Stimulated activated CD8-positive, alpha-beta memory T cell treated with anti-CD3 and anti-CD28 coated beads, Interleukin-7, amount 100 ng/mL, for 24 hours (primary cell): ENCODE data around the gene IL16.
"Not testable (repeated sequence)": the region's sequence is repeated elsewhere in the genome, so short reads cannot be mapped to it uniquely, and the experiment has no call there.

ENCODE experiments used
- DNase-seq: peaks from one replicate; pipeline ENCODE4 v3.0.0-alpha.2; 2020; ENCODE audit warnings: low read depth

The IL16 gene

DNA sequence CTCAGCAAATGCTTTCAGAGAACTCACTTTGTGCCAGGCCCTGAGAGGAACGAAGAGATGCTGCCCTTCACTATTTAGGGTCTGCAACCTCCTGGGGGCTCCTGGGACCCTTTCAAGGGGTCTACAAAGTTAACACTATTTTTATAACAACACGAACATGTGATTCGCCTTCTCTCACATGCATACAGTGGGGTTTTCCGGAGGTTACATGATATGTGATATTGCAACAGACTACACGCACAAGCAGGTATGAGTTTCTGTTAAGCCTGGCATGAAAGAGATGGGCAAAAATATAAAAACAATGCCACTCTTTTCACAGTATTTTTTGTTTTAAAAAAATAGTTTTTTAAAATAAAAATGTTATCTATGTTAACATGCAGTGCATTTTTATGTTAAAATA, 117.0 kb downstream of the IL16 start:
- DNase-seq = no peak

DNA sequence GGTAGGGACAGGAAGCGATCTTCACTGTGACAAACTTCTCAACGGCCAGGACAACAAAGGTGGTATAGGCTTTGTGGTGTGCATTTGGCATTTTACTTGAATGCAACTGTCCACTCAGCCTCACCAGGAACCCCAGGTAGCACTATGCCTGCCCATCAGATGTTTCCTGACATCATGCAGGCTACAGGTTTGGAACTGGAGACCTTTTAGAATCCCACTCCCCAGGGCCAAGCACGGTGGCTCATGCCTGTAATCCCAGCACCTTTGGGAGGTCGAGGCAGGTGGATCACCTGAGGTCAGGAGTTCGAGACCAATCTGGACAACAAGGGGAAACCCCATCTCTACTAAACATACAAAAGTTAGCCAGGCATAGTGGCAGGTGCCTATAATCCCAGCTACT, 117.7 kb downstream of the IL16 start:
- no peak for DNase-seq

DNA sequence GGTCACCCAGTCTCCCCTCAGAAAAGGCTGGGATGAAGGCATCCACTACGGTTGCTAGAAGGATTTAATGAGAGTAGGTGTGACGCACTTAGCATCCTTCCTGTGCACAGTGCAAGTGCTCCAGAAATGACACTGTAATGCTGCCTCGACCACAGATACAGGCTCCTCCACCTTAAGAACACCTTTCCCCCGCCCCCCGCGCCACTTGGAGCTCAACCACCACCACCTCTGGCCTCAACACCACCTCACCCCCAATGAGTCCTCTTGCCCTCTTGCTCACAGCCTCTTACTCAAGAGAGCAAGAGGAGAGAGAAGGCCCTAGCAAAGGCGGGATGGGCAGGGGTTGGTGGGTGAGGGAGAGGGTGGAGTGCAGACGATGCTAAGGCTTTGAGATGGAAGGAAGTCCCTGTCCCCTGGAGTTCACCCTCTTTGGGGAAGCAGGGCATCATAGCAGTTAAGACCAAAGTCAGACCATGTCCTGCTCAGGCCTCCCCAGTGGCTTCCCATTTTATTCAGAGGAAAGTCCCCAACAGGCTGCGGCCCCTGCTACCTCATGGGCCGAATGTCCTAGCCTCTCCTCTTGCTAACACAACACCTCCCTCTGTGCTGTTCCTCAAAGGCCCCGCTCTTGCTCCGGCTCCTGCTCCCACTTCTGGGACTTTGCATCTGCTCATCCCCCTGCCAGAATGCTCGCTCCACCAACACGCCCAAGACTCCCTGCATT, 118.9 kb downstream of the IL16 start:
- DNase-seq = no peak

DNA sequence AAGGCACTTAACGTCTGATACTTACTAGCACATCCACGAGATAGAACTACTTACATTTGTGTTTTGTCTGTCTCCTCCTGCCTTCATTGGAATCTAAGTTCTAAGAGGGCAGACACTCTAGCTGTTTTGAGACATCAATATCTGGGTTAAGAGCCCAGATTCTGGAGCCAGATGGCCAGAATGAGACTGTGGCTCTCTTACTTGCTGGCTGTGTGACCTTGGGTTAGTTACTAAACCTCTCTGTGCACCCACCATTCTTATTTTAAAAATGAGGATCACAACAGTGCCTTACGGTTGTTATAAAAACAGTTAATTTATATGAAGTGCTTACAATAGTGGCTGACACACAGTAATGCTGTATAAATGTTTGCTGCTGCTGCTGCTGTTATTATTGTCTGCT, 119.6 kb downstream of the IL16 start:
- no peak for DNase-seq

DNA sequence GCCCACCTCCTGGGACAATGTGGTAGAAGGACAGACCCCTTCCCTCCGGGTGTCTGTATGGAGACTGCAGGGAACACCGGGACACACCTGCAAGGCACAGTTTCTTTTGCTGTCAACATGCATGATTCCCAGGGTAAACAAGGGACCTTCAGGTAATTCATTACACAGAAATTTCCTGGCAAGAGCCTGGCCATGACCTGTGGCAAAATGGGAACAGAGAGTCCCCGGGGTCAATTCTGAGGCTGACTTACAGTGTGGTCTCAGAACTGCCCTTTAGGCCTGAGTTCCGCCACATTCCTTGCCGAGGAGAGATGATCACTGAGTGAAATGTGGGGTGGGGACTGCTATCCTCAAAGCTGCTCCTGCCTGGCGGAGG, 121.0 kb downstream of the IL16 start:
- no peak for DNase-seq

DNA sequence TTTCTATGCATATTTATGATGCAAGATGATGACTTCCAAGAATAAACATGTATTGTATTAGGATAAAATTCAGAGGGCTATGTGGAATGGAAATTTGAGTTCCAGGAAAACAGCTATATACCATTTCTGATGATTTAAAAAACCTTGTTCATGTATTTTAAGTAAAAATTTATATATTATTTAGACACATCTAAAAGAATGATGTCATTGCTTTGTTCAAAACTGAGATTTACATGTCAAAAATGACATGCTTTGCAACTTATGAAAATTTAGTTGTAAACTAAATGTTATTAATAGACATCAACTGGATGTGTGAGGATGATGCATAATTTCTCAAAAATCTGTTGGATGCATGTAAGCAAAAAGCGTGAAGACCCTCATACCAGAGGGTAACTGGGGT, 125.0 kb downstream of the IL16 start:
- DNase-seq = no peak

DNA sequence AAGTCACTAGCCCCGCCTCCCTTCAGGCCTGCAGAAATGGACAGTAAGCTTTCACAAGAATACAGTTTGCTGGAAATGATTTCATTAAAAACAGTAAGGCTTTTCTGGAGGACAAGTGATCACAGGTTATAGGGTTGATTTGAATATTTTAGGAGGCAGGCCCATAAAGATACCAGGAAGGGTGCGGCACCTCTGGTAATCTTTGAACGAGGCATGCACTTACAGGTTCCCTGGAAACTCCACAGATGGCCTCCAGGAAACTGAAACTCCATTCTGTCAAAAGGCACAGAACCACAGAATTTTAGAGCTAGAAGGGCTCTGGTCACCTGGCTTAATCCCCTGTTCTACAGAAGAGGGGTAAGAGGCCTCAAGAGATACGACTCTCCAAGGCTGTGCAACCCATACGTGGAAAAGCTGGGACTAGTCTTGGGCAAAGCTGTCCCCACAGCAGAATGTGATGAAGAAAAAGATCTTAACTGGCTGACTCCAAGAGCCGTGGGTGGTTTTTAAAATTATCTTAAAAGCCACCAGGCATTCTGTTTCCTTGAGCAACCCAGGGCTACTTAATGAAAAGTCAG, 126.1 kb downstream of the IL16 start:
- DNase-seq = no peak

DNA sequence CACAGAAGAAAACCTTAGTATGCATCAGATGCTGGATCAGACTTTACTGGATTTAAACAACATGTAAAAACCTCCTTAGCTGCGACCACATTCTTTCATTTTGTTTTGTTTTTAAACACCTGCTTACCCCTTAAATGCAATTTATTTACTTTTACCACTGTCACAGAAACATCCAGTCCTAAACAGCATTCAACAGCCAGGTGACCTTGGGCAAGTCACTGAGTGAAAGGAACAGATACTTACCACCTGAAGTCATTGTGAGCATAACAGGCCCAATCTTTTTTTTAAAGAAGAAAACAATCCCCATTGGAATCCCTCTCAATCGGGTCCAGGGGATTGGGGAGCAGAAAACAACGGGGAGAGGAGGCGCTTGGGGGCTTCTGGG, 126.9 kb downstream of the IL16 start:
- DNase-seq = no peak

DNA sequence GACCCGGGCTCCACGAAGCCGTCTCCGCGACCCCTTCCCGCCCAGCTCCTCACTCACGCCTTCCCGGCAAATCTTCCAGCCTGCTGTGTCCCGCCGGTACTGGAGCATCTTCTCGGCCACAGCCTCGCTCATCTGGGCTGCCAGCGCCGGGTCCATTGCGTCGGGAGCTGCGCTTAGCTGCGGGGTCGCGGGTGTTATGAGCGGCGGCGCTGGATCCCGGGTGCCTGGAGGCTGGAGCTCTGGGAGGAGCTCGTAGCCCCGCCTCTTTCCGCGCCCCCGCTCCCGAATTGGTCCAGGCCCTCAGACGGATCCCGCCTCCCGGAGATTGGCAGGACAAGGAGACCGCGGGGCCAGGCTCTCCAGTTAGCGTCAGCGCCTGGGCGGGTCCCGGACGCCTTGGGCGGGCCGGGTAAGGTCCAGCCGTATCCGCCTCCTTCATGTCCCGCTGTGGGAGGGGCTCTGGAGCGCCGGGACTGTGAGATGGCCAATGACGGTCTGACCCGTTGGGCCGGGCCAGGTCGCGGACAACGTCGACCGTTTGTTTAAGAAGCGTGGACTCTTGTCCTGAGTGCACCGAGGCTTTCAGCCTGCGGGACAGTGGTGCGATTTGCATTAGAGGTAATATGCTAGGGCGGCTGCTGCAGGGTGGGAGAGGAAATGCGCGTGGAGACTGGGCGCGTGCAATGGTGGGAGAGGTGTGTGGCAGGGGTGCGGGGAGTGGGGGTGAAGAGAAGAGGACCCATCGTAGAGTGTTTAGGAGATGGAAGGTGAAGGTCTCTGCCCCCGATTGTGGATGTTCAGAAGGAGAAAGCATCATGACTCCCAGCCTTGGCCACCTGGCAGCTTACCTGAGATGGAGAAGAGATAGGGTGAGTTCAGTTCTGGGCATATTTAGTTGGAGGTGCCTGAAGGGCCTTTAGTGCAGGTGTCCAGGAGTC, 127.5 kb downstream of the IL16 start, which contains the start of gene STARD5:
Gene STARD5 (minus strand): TSS at position 198 of the 938 bp plus-strand sequence. CDS start 42 bp downstream, at position 156.
- peak; percentile 95 for DNase-seq

DNA sequence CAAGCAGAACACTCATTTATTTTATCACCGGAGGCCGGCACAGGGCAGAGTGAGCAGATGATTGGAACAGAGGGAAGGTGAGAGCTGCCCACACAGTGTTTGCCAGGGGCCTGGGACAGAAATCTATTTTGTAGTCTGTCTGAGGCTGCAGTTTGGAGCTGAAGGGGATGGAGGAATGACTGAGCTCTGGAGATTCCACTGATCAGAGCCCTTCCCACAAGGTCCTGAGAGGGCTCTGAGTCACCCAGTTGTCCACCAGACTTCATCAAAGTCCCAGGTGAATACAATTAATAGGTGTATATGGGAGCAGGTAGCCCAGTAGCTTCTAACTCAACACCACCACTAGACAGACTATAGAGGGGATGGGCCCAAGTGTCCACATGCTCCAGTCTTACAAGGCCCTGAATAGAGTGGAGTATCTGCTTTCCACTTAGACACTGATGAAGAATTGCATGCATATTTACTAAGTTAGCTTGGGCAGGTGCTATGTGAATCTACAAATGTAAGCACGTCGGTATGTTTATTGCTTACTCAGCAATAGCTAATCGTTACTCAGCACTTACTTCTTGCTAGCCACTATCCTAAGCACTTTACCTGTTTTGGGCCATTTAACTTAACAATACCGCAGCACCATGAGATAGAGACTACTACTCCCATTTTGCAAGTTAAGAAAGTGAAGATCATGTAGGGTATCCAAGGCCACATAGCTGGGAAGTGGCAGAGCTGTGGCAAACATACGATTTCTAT, 130.0 kb downstream of the IL16 start:
- no peak for DNase-seq

DNA sequence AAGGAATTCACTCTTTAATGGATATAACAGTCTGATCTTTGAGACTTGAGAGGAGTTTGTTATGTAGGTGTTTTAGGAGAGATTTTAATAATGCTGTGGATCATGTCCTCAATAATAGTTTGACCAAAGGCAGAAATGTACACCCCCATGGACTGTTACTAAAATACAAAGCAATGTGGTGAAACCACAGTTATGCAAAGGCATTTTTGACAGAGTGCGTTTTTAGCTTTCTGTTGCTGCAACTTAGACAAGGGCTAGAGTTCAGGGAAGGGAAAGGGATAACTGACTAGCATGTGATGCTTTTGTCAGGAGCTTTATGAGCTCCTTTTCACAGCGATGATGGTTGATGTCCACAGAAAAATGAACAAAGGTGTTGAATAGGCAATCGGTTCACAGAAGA, 130.8 kb downstream of the IL16 start:
- DNase-seq = no peak

DNA sequence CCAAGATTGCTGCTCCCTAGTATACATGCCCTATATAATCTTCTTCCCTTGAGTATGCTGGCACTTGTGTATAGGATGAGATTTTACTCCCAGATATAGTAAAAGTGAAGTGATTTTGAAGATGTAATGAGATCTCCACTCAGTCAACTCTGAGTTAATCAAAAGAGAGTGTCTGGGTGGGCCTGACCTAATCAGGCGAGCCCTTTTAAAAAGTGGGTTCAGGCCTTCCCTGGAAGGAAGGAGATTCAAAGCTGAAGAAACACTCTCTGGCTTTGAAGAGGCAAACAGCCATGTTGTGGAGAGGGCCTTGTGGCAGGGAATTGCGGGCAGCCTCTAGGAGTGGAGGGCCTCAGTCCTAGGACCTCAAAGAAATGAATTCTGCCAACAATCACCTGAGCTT, 132.8 kb downstream of the IL16 start:
- DNase-seq = no peak

DNA sequence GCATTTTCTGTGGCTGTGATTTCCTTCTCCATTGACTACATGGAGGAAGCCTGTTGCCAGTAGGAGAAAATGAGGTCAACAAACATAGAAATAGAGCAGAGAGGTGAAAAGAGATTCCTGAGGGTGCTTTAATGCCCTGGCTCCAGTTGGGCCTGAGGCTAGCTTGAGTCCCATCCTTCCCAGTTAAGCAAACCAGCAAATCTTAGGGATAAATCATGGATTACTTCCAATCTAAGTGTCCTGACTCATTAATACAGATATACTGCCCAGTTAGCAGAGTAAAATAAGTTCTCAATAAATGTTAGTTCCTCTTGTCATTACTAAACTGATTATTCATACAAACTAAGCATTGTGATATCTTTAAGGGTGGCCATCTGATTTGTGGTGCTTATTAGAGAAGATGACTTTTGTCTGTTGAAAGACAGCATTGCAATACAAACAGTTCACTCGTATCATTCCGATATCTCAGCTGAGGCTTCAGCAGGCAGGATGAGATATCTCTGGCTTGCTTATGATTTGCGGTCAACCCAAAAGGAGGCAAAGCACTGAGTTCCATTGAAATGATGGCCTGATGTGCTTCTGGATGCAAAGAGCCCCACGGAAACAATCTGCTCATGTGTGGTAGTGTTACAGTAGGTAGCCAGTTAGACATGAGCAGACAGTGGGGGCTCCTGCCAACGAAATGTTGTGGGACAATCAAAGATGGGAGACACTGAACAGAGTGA, 133.8 kb downstream of the IL16 start:
- DNase-seq = no peak

DNA sequence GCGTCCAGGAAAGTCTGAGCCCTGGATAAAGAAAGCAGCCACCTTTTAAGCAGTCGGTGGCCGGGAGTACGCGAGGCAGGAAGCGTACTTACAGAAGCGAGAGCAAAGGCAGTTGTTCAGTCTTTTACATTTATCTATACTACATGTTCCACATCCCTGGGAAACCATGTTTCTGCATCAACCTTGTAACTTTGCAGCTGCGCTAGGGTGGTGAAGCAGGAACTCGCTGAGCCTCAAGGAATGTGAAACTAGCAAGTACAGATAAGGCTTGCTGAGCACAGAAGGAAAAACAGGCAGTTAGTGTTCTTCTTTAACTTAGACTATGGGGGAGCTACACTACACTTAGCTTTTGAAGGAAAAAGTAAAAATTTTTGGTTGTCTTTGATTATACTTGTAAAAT, 134.5 kb downstream of the IL16 start:
- DNase-seq = not testable (repeated sequence)

DNA sequence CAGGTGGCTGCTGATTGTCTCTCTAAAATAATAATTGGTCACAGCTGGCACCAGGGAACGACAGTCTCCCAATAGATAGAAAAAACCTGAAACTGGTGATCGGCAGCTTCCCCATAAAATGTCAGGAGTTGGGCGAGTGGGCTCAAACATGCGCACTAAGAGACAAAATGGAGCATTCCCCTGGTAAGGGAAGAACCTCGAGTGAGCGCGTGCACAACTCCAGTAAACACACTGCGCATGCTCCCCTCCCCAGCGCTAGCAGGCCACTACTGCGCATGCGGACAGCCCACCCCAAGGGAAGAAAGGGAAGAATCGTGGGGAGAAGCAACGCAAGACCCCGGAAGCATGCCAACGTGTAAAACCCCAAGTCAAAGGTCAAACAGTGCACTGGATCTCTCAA, 134.9 kb downstream of the IL16 start:
- no peak for DNase-seq

DNA sequence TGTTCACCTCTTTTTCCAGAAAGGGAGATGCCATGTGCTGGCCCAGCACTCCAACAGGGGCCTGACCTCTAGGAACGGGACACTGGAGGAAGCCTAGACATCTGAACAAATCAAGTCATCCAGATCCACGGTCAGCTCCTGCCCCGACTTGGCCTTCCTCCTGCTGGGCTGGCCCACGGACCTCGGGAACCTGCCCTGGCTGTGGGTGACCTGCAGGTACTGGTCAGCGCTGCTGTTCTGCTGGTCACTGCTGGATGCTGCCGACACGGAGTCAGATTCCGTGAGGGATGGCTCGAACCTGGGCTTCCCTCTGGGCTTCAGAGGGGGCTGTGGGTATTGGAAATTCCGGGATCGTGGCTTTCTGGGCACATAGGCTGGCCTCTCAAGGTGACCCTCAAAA, 135.6 kb downstream of the IL16 start:
- no peak for DNase-seq

DNA sequence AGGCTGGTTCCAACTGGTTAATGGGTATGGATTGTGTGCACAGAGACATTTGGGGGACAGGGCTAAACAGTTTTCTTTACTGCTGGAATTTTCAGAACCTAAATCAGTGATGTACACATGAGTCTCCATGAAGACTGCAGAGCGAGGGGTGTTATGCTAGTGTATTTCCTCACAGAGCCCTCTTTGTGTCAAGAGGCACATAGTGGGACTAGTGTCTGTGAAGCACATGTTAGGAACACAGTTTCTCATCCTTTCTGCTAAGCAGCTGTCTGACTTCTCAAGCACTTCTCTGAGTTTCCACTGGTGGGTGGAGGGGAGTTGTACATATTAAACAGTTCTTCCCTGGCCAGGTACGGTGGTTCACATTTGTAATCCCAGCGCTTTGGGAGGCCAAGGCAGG, 136.7 kb downstream of the IL16 start:
- DNase-seq = no peak

DNA sequence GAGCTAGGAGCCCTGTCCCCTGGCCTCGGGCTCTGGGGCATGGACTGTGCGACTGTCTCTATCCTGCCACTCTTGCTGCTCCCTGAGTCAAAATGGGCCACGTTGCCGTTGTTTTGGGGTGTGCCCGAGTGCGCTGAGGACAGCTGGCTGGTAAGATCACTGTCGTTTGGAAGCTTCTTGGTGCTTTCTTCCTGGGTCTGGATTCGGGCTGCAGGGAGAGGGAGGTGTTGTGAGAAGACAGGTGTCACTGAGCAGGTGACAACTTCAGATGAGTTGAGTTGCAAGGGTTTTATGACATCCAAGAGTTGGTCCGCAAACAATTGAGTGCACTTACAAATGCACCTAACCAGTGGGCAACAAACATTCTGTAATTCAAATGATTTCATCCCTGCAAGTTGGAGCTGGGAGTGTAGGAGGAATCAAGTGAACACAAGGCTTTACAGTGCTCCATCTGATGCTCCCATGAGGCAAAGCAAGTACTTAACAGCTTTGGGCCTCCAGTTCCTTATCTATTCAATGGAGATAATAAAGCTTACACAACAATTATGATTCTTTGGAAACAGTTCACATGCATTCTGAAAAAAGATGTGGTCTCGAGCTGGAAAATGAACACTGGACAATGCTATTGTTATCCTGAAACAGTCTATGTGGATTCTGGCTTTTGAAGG, 138.2 kb downstream of the IL16 start:
- no peak for DNase-seq

DNA sequence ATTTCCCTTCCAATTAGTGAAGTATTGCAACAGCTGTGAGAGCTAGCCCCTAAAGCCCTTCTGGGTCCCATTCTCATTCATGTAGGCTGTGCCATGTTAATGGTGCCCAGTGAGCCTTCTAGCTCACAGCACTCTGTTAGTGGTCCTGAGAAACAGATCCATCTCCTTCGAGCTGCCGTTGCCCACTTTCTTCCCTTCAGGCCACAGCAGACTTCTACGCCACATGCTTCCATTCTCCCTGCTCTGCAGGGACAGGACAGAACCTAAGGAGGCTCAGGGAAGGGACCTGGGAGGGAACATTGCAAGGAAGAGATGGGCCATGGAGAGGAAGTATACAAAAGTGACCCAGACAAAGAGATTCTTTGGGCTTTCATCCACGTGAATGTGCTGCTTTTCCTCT, 139.0 kb downstream of the IL16 start:
- DNase-seq = no peak

DNA sequence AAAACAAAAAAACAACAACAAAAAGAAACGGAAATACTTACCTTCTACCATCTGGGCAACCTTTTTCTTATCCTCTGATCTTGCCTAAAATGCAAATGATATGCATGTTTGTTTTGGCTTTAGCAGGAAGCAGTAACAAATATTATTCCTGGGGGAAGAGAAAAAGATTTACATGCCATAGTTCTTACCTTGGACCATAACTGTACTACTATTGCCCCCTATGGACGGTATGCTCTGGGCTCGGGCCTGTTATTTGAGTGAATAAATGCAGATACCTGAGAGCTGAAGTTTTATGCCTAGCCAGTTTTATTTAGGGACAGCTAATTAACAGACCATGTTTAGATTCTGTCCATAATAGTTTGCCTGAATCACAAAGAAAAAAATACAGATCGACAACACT, 139.9 kb downstream of the IL16 start:
- no peak for DNase-seq

DNA sequence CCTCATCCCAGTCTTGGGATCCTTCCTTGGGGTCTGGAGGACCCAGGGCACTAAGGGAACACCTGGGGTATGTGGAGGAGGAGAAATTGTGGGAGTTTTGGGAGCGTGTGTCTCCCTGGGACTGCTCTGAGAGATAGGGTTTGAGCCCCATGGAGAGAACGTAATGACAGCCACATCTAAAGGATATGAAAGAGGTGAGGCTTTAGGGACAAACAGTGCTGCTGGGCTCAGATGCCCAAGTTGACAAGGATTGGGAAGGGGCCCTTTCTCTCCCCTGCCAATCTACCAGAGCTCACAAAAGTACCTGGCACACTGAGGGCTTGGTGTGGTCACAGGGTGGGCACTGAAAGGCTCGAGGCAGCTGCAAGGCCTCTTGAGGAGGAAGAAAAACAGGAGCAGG, 140.6 kb downstream of the IL16 start:
- no peak for DNase-seq
